COLO668 (cell line): ENCODE measurements around the gene GNB5.
"Not testable (repeated sequence)": the region's sequence is repeated elsewhere in the genome, so short reads cannot be mapped to it uniquely, and the experiment has no call there.

Experiments
- DNase-seq: peaks from one replicate; lab custom pipeline; 2025; ENCODE audit not compliant: unreplicated experiment; lab: John Stamatoyannopoulos, UW

Gene GNB5

DNA sequence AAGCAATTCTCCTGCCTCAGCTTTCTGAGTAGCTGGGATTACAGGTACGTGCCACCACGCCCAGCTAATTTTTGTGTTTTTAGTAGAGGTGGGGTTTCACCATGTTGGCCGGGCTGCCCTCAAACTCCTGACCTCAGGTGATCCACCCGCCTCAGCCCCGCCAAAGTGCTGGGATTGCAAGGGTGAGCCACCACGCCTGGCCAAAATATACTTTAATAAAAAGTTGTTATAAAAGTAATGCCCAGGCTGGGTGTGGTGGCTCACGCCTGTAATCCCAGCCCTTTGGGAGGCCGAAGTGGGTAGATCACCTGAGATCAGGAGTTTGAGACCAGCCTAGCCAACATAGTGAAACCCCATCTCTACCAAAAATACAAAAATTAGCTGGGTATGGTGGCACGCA lies 94.7 kb downstream of the GNB5 start:
- DNase-seq, result not testable (repeated sequence)

GRCh38 chr15:52095597-52096262 lies 95.5 kb downstream of the GNB5 start:
- no peak for DNase-seq

DNA sequence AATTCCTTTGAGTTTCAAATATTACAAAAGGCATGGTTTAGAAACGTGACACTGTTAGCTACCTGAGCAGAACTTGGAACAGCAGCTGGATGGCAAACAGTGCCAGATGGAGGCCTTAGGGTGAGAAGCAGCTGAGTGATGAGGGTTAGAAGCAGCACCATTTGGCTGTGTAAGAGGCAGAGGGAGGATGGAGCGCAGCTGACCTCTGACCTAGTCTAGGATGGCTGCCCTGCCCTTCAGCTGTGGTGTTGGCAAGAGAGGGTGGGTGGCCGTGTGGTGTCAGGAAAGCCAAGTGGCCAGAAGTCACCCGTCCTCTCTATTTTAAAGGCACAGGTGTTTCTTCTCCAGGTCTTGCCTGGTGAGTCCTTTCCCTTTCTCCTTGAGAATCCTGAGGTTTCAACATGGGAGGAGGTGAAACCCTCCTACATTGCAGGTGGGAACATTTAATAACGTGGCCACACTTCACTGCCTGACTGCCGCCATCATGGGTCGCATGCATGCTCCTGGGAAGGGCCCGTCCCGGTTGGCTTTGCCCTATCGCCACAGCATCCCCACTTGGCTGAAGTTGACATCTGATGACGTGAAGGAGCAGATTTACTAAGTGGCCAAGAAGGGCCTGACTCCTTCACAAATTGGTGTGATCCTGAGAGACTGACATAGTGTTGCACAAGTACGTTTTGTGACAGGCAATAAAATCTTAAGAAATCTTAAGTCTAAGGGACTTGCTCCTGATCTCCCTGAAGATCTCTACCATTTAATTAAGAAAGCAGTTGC lies 96.2 kb downstream of the GNB5 start:
- no peak for DNase-seq

- no peak for DNase-seq
Measured at GRCh38 chr15:52093539-52094510, 97.4 kb downstream of the GNB5 start.

DNA sequence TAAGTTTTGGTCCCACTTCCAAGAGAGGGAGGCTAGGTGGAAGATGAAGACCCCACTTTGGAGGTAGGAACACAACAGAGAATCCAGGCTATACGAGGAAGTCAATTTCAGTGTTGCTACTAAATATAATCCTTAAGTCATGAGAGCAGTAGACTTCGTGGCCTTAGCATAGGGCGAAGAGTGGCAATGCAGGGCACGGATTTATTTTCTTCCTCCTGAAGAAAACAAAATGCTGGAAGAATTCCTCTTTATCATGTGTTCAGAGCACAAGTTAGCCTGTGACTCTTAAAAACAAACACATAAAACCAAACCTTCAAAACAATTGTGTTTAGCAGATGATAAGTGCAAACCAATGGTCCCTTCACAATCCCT lies 98.0 kb downstream of the GNB5 start:
- DNase-seq, result no peak

GRCh38 chr15:52090193-52090592 lies 101.0 kb downstream of the GNB5 start:
- DNase-seq, result no peak

DNA sequence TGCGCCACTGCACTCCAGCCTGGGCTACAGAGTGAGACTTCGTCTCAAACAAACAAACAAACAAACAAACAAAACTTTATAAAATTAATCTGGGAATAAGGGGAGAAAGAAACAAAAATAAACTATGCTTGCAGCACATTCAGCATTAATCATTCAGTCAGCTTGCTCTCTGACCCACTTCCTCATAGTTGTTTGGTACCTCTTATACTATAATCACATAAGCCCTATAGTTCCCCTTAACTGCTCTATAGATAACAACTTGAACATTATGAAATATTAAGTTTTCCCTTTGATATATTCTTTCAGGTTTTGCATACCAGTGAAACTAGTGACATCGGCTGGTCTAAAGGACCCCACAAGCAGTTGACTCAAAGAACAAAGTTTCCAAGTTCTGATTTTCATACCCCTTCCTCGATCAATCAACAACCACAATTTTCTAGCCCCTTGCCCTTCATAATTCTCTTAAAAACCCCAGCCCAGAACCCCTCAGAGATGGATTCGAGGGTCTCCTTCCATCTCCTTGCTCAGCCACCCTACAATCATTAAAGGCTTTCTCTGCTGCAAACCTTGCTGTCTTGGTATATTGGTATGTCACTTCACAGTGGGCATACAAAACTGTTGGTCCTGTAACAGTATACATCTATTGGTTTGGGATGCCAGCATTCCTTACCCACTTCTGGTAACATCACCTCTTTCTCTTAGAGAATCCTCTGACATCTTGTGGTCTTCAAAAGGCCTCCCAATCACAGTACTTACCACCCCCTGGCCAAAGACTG lies 105.0 kb downstream of the GNB5 start:
- DNase-seq, result no peak

GRCh38 chr15:52085299-52085698 lies 105.9 kb downstream of the GNB5 start:
- no peak for DNase-seq

DNA sequence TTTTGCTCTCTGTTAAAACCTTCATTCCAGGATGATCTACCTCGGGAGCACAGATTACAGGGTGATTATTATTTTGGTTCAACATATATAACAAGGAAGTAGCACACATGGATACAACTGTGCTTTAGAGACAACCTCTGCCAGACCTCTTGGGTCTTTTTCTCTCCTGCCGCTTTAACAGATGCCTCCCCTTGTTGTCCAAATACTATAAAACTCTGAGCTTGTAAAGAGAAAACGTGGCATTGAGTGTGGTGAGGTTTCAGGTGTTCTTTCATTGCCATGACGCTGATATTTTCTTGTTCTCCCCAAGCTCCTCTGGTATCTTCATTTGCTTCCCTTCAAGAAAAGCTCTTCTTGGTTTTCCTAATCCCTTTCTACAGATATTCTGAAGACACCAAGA lies 107.6 kb downstream of the GNB5 start:
- no peak for DNase-seq

- DNase-seq, result not testable (repeated sequence)
Measured at GRCh38 chr15:52083037-52083359, 108.2 kb downstream of the GNB5 start.

- DNase-seq, result no peak
Measured at GRCh38 chr15:52082197-52083036, 108.8 kb downstream of the GNB5 start.

GRCh38 chr15:52080706-52081392 lies 110.3 kb downstream of the GNB5 start:
- no peak for DNase-seq

- no peak for DNase-seq
Measured at GRCh38 chr15:52080031-52080430, 111.2 kb downstream of the GNB5 start.

GRCh38 chr15:52078876-52079700 lies 112.1 kb downstream of the GNB5 start:
- peak; percentile 83 for DNase-seq

DNA sequence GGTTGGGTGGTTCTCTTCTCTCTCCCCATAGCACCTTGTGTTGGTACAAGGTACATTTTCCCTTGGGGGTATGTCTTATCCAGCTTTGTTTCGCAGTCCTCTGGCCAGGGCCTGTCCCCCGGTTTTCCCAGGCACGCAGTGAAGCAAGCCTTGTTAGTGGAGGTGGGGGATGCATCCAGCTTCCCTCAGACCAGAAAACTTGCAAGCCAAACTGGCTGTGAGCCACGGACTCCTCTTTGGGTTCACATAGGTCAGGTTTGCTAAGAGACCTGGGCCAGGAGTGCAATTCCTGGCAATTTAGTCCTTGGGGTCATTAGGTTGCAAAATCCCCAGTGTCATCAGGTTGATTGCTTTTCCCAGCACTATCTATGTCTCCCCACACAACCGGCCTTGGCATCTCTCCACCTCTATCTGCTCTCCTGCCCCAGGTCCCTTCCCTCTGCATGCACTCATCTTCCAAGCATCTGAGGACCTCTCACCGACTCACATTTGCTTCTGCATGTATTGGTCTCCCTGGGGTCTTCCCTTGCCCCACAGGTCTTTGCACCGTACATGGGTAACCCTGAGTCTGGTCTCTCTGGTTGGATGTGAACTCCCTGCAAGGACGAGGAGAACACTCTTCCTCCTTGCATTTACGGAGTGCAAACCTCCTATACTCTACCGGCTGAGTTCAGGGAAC lies 112.9 kb downstream of the GNB5 start:
- DNase-seq, result no peak

GRCh38 chr15:52076889-52077781 lies 114.1 kb downstream of the GNB5 start:
- DNase-seq, result no peak

- no peak for DNase-seq
Measured at GRCh38 chr15:52071570-52071969, 119.6 kb downstream of the GNB5 start.
